ENCODE results near the gene SV2A.
"Not testable (repeated sequence)": the region's sequence is repeated elsewhere in the genome, so short reads cannot be mapped to it uniquely, and the experiment has no call there.

SV2A gene

GRCh38 chr1:149962736-149963135, 45.1 kb upstream of the SV2A start:
- DNase-seq (ENCODE audit: extremely low read depth, insufficient read length), result no peak
- Histone ChIP-seq H3K36me3 (ENCODE audit: control insufficient read depth, insufficient read depth, low read length) (peaks cover 12% of the 10 kb centered on the region), H3K4me3 (replicated peaks; ENCODE audit: low read depth, low read length) (no peak overlapping the region), H3K27me3 (replicated peaks; ENCODE audit: control insufficient read depth, insufficient read depth, low read length) (no peaks in the 10 kb centered on the region)
- no peak for TF ChIP-seq CTCF (IDR thresholded peaks at IDR 0.05; ENCODE audit: insufficient read depth, low read length, poor library complexity, severe bottlenecking)

- Histone ChIP-seq H3K27me3 (replicated peaks; ENCODE audit: control insufficient read depth, insufficient read depth, low read length) (no peaks in the 10 kb centered on the region), H3K4me3 (replicated peaks; ENCODE audit: low read depth, low read length) (no peak overlapping the region), H3K36me3 (ENCODE audit: control insufficient read depth, insufficient read depth, low read length) (peaks cover 11% of the 10 kb centered on the region)
- peak; percentile 70 for TF ChIP-seq CTCF (IDR thresholded peaks at IDR 0.05; ENCODE audit: insufficient read depth, low read length, poor library complexity, severe bottlenecking)
- no peak for DNase-seq (ENCODE audit: extremely low read depth, insufficient read length)
Measured at GRCh38 chr1:149962039-149962647, 44.5 kb upstream of the SV2A start.

- not testable (repeated sequence) for DNase-seq (ENCODE audit: extremely low read depth, insufficient read length); H3K27me3 ChIP-seq (replicated peaks; ENCODE audit: control insufficient read depth, insufficient read depth, low read length); H3K4me3 ChIP-seq (replicated peaks; ENCODE audit: low read depth, low read length); H3K36me3 ChIP-seq (ENCODE audit: control insufficient read depth, insufficient read depth, low read length)
Measured at GRCh38 chr1:149957548-149957947, 39.9 kb upstream of the SV2A start.

- no peak for TF ChIP-seq CTCF (IDR thresholded peaks at IDR 0.05; ENCODE audit: insufficient read depth, low read length, poor library complexity, severe bottlenecking)
- peaks cover 7% of the 10 kb centered on the region for H3K36me3 ChIP-seq (ENCODE audit: control insufficient read depth, insufficient read depth, low read length)
- DNase-seq (ENCODE audit: extremely low read depth, insufficient read length), result no peak
Measured at GRCh38 chr1:149949911-149950310, 32.3 kb upstream of the SV2A start.

GRCh38 chr1:149945206-149945605, 27.6 kb upstream of the SV2A start:
- H3K36me3 ChIP-seq (ENCODE audit: control insufficient read depth, insufficient read depth, low read length), result peaks cover 15% of the 10 kb centered on the region
- H3K27me3 ChIP-seq (replicated peaks; ENCODE audit: control insufficient read depth, insufficient read depth, low read length), result no peaks in the 10 kb centered on the region
- H3K4me3 ChIP-seq (replicated peaks; ENCODE audit: low read depth, low read length), result no peak overlapping the region
- no peak for TF ChIP-seq CTCF (IDR thresholded peaks at IDR 0.05; ENCODE audit: insufficient read depth, low read length, poor library complexity, severe bottlenecking)
- no peak for DNase-seq (ENCODE audit: extremely low read depth, insufficient read length)

More at GRCh38 chr1:149949911-149950310, 32.3 kb upstream of the SV2A start:
- Histone ChIP-seq H3K4me3 (replicated peaks; ENCODE audit: low read depth, low read length) (no peak overlapping the region), H3K27me3 (replicated peaks; ENCODE audit: control insufficient read depth, insufficient read depth, low read length) (no peaks in the 10 kb centered on the region)

DNA sequence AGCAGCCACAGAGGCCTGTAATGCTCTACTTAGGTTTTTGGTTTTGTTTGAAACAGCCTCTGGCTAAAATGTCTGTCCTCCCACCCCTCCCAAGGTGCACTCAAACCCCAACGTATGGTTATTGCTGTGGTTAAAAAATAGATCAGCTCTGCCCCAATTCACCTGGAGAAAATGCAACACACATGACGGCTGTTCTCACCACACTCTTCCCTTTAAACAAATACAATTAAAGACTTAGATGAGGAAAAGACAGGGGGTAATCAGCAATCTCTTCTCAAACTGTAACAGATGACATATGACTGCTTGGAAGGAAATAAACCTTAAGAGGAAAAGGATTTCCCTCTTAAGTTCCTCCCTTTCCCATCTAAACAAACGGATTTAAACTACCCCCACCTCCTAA, 25.2 kb upstream of the SV2A start:
- DNase-seq (ENCODE audit: extremely low read depth, insufficient read length), result no peak
- Histone ChIP-seq H3K4me3 (replicated peaks; ENCODE audit: low read depth, low read length) (no peak overlapping the region), H3K36me3 (ENCODE audit: control insufficient read depth, insufficient read depth, low read length) (peaks cover 9% of the 10 kb centered on the region), H3K27me3 (replicated peaks; ENCODE audit: control insufficient read depth, insufficient read depth, low read length) (no peaks in the 10 kb centered on the region)
- TF ChIP-seq CTCF (IDR thresholded peaks at IDR 0.05; ENCODE audit: insufficient read depth, low read length, poor library complexity, severe bottlenecking), result no peak

Data from GM06990 (cell line).